Esophagus squamous epithelium (tissue), 5 donors: ENCODE measurements around the gene PLA2G10. TPM values are rescaled to one million over a fixed set of nuclear protein-coding genes. Genes with fewer than 3 reads are reported as not detected.

ENCODE experiments used
- DNase-seq: peaks from one replicate; lab custom pipeline; 2025; lab: John Stamatoyannopoulos, UW
- H3K27ac ChIP-seq, 4 donors: fragments of 200-600 bp; sonication (generic); one replicate each; pipeline ENCODE4 v1.5.1; 2016 to 2019; ENCODE audit warnings: mild to moderate bottlenecking in 1 of 4
- H3K27me3 ChIP-seq, 4 donors: fragments of 200-600 bp; sonication (generic); 1 replicate in 3 of 4; 2 replicates in 1 of 4; pipeline versions ENCODE4 v1.5.1 to v1.6.0; 2017 to 2021; ENCODE audit warnings: antibody characterized with exemption in 1 of 4
- H3K36me3 ChIP-seq, 3 donors: fragments of 200-600 bp; sonication (generic); one replicate each; pipeline ENCODE4 v1.5.1; 2016 to 2019
- H3K4me1 ChIP-seq, 3 donors: fragments of 200-600 bp; sonication (generic); one replicate each; pipeline ENCODE4 v1.5.1; 2017 to 2019
- H3K4me3 ChIP-seq, 4 donors: fragments of 200-600 bp; sonication (generic); 1 replicate in 3 of 4; 2 replicates in 1 of 4; pipeline ENCODE4 v1.5.1; 2016 to 2019; ENCODE audit warnings: mild to moderate bottlenecking in 2 of 4, moderate library complexity in 1 of 4
- H3K9me3 ChIP-seq, 3 donors: fragments of 200-600 bp; sonication (generic); one replicate each; pipeline ENCODE4 v1.5.1; 2016 to 2019
- CTCF ChIP-seq, 6 experiments: fragments of 450-650 bp in 4 of 6; fragments of 200-600 bp in 2 of 6; sonication (generic) in 2 of 6; IDR thresholded peaks; one replicate each; pipeline ENCODE4 v1.5.1; 2016 to 2019; ENCODE audit warnings: antibody characterized with exemption in 6 of 6, mild to moderate bottlenecking in 4 of 6, moderate library complexity in 4 of 6
- POLR2A ChIP-seq, 4 donors: fragments of 450-650 bp; IDR thresholded peaks; one replicate each; pipeline ENCODE4 v1.6.1; 2017; ENCODE audit warnings: antibody characterized with exemption in 4 of 4, mild to moderate bottlenecking in 4 of 4, moderate library complexity in 3 of 4
- WGBS, 2 donors: methylation state at CpG; one replicate each; pipeline ENCODE4 v1.1.5; 2018; 5-methylcytosine and 5-hydroxymethylcytosine counted together
- intact Hi-C: fragments of 100-400 bp; cut with DNase I; formaldehyde crosslinking; loops from one replicate; pipeline ENCODE4 v1.15.0; 2022
- total RNA-seq, 4 donors: library from RNA; depleted of rRNA; stranded (reverse); fragments of >200 nt; gene quantifications; one replicate each; pipeline ENCODE4 v1.1.0, GENCODE V29; 2016
- donor health status: DM: yes; HTN: yes; CAD: no.

Gene PLA2G10
- total RNA-seq, 4 donors from 2014 or later = 0.66 TPM; not detected in 3

- intact Hi-C loops = no loop called here
- no peak overlapping the region for H3K4me3 ChIP-seq
- H3K27ac ChIP-seq = no peak overlapping the region
- H3K9me3 ChIP-seq = no peaks in the 10 kb centered on the region
- H3K4me1 ChIP-seq = peaks cover 0 to 5% (median 0%) of the 10 kb centered on the region in 3 donors
- WGBS, 2 donors = 87 to 89% methylated on average over 3 of the region's 3 CpGs
- H3K27me3 ChIP-seq = peaks cover 0 to 3% (median 0%) of the 10 kb centered on the region in 4 donors
- no peak for TF ChIP-seq POLR2A (IDR thresholded peaks at IDR 0.05)
- no peak for TF ChIP-seq CTCF (IDR thresholded peaks at IDR 0.05)
- no peaks in the 10 kb centered on the region for H3K36me3 ChIP-seq
- DNase-seq = no peak
Measured at GRCh38 chr16:14676633-14677032, 17.5 kb downstream of the PLA2G10 start.

GRCh38 chr16:14672403-14672971 lies 21.6 kb downstream of the PLA2G10 start:
- intact Hi-C loops = no loop called here
- Histone ChIP-seq H3K27ac (no peak overlapping the region), H3K9me3 (no peaks in the 10 kb centered on the region), H3K4me3 (no peak overlapping the region), H3K36me3 (peaks cover 0 to 20% (median 5%) of the 10 kb centered on the region in 3 donors), H3K4me1 (peaks cover 0 to 8% (median 5%) of the 10 kb centered on the region in 3 donors), H3K27me3 (no peaks in the 10 kb centered on the region)
- WGBS, 2 donors = 47 to 53% methylated on average over 7 of the region's 7 CpGs
- TF ChIP-seq POLR2A (IDR thresholded peaks at IDR 0.05) = no peak
- TF ChIP-seq CTCF (IDR thresholded peaks at IDR 0.05) = no peak
- no peak for DNase-seq

GRCh38 chr16:14669776-14670175 lies 24.3 kb downstream of the PLA2G10 start:
- intact Hi-C loops = no loop called here
- Histone ChIP-seq H3K4me3 (no peak overlapping the region), H3K27me3 (no peaks in the 10 kb centered on the region), H3K27ac (no peak overlapping the region), H3K4me1 (peaks cover 0 to 8% (median 5%) of the 10 kb centered on the region in 3 donors), H3K36me3 (peaks cover 5 to 47% (median 12%) of the 10 kb centered on the region in 3 donors), H3K9me3 (no peaks in the 10 kb centered on the region)
- 60 to 67% methylated on average over 1 to 4 of the region's 4 CpGs for WGBS, 2 donors
- TF ChIP-seq POLR2A (IDR thresholded peaks at IDR 0.05) (no peak), CTCF (IDR thresholded peaks at IDR 0.05) (peak in 2 of 6 experiments; percentile 21 to 51)
- no peak for DNase-seq

- Histone ChIP-seq H3K4me3 (no peak overlapping the region), H3K27ac (no peak overlapping the region), H3K9me3 (no peaks in the 10 kb centered on the region), H3K27me3 (no peaks in the 10 kb centered on the region), H3K36me3 (peaks cover 8 to 58% (median 23%) of the 10 kb centered on the region in 3 donors), H3K4me1 (peaks cover 0 to 8% (median 5%) of the 10 kb centered on the region in 3 donors)
- intact Hi-C loops = no loop called here
- TF ChIP-seq CTCF (IDR thresholded peaks at IDR 0.05) = no peak
- TF ChIP-seq POLR2A (IDR thresholded peaks at IDR 0.05) = no peak
- WGBS, 2 donors = 82 to 88% methylated on average over 7 of the region's 7 CpGs
- no peak for DNase-seq
Measured at GRCh38 chr16:14668556-14669223, 25.4 kb downstream of the PLA2G10 start.
